PC-9 (cell line): ENCODE results near the gene FAM168A.

Experiments used
- EZH2 ChIP-seq: fragments of 200-600 bp; sonication (generic); IDR thresholded peaks from 2 replicates; pipeline ENCODE4 v1.8.0; 2017; ENCODE audit warnings: antibody characterized with exemption, low read depth
- TF ChIP-seq, protein P1 (sequence below): fragments of 200-600 bp; sonication (generic); conservative IDR thresholded peaks from 2 replicates; pipeline ENCODE4 v1.6.1; 2017; ENCODE audit warnings: mixed run types, antibody characterized with exemption, mild to moderate bottlenecking, moderate library complexity

GRCh38 chr11:73453562-73453961, 144.3 kb downstream of the FAM168A start:
- TF ChIP-seq, protein P1, sequence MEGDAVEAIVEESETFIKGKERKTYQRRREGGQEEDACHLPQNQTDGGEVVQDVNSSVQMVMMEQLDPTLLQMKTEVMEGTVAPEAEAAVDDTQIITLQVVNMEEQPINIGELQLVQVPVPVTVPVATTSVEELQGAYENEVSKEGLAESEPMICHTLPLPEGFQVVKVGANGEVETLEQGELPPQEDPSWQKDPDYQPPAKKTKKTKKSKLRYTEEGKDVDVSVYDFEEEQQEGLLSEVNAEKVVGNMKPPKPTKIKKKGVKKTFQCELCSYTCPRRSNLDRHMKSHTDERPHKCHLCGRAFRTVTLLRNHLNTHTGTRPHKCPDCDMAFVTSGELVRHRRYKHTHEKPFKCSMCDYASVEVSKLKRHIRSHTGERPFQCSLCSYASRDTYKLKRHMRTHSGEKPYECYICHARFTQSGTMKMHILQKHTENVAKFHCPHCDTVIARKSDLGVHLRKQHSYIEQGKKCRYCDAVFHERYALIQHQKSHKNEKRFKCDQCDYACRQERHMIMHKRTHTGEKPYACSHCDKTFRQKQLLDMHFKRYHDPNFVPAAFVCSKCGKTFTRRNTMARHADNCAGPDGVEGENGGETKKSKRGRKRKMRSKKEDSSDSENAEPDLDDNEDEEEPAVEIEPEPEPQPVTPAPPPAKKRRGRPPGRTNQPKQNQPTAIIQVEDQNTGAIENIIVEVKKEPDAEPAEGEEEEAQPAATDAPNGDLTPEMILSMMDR: no peak
- TF ChIP-seq EZH2: no peak
